GM21737 (cell line): ENCODE measurements around the gene STAT4.
A peak's percentile ranks its signal among the peaks of the same experiment; 100 is the strongest.

Source experiments
- ATAC-seq: cut with Tn5 transposase; IDR thresholded peaks from one replicate; pipeline ENCODE4 v1.9.1; 2021; ENCODE audit warnings: mild to moderate bottlenecking, moderate library complexity; ENCODE audit not compliant: unreplicated experiment

Gene STAT4

DNA sequence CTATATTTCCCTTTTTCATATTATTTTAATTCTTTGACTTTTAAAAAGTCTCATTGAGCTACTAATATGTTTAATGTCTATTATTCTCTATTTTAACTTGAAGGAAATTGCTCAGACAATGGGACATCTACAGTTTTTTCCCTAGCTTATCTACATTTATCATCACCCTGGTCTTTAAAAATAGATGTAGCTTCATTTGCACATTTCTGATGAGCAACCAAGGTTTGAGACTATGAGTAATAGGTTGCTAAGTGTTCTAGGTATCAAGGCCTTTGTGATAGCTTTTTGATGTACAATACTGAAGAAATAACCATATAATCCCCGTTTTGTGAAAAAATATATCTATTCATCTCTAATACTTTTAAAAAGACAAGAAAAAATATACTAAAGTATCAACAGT, 47.0 kb downstream of the STAT4 start:
- ATAC-seq = no peak

- no peak for ATAC-seq
Measured at GRCh38 chr2:191100216-191100615, 50.6 kb downstream of the STAT4 start.

GRCh38 chr2:191087311-191087710, 63.5 kb downstream of the STAT4 start:
- ATAC-seq = no peak

DNA sequence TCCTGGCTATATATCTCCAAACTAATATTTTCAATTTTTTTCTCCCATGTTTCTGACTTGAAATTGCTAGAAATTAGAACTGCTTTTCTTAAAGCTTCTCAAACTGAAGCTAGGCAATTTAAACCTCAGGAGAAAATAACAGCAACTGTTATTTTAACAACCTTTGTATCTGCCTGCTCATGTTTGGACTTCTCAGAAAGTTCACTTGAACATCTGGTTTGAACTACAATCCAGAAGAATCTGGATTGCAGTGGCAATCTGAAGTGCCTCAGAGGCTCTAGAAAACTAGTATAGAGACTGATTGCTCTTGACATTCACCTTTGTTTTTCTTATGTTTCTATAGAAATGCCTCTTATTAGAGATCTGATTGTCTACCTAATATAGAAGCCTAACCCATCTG, 64.1 kb downstream of the STAT4 start:
- no peak for ATAC-seq

DNA sequence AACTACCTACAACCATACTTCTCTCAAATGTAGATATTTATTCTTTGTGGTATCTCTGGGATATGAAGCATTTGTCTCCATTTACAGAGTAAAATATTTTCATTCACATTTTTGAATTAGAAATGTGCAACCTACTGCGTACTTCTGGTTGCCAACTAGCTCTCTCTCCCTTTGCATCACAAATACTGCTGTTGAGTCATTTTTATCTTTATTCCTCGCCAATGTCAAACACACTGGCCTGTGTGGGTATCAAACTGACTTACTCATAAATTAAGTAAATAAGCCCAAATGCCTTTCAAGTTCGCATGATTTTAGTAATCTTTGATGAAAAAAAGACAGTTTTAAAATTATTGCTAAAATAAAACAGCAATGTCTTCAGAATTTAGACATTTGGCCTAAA, 67.3 kb downstream of the STAT4 start:
- no peak for ATAC-seq

DNA sequence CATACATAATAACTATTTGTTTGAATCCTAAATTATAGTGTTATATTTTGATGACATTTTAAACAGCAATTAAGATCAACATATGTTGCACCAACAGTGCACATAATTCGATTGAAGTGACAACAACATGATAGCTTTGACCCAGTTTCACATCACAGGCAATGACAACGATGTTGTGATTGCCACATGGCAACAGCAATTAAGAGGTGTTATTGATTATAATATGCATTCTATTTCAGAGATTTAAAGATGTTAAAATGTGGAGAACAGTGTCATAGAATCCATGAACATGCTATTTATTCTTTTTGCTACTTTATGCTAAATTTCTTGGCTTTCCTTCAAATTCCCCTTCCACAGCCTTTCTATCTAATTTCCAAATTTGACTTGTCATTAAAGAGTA, 68.5 kb downstream of the STAT4 start:
- no peak for ATAC-seq

DNA sequence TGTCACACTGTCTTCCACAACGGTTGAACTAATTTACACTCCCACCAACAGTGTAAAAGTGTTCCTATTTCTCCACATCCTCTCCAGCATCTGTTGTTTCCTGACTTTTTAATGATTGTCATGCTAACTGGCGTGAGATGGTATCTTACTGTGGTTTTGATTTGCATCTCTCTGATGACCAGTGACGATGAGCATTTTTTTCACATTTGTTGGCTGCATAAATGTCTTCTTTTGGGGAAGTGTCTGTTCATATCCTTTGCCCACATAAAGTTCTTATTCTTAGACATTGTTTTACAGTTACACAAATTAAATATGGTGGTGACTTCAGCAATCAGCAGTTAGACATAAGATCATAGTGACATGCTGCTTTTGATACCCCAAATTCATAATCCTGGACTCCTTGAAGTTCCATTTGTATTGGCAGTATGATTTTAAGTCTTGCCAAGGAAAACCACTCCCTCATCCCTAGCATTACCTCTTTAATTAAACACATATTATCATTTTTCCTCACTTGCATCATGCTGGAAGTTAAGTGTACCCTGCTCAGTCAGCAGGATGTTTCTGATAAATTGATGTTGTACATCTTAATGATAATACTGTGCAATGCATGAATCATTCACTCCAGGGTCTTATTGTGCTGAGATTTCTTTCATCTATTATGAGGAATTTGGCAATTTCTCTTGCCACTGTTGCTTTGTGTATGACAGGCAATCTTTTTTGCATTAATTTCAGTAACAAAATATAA, 69.2 kb downstream of the STAT4 start:
- no peak for ATAC-seq

DNA sequence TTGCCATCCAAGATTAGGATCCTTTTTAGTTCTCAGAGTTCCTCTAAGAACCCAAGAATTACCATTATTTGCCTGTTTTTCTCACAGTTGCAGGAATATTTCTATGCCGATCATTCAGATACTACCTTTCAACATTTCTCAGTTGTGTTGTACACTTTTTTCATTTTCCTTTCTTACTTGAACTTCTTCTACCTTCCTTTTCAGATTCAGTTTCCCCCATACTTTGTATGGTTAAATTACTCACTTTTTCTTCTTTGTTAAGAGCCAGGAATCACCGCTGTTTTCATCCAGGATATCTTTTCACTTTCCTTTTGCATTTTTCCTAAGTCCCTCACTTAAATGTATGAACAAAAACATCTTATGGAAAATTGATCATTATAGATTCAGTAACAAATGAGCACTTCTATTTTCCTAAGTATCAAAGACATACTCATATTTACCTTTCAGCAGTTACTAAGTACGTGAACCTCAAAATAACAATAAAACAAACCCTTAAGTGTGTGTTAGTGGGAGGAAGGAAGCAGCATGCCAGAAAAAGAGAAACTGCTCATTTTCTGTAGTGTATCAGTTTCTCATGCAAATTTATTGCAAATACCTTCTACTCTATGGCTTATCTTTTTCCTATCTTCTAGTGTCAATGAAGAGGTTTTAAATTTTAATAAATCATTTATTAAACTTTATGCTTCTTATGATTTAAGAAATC, 72.5 kb downstream of the STAT4 start:
- no peak for ATAC-seq

DNA sequence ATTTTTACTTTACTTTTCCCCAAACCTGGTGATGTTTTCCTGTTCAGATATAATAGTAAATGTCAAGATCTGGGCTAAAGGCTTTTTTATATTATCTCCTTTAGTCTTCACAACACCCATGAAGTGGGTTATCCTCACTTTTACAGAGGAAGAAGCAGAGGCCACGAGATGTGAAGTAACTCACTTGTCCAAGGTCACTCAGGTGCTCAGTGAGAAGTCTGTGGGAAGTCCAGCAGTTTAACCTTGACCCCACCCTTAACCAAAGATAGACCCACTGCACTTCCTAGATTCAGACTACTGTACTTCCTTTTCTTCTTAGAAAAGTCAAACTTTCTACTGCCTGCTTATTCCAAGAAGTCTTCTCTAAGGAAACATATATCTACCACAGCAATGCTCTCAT, 80.5 kb downstream of the STAT4 start:
- ATAC-seq = no peak

DNA sequence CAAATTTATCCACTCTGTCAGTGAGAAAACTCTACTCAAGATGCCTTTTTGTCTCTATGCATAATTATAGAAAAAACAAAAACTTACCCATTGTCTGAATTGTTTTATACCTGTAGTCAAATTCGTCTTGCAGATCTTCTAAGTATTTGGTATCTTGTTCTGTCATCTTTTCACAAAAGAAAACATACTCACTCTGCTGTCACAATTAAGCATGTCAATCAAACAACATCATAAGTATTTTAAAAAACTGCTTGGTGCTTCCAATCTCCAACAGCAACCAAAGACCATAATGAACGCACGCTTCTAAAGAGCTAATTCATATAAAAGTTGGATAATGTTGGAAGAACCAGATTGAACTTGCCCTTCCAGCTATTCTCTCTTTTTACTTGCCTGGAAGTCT, 81.2 kb downstream of the STAT4 start:
- no peak for ATAC-seq

DNA sequence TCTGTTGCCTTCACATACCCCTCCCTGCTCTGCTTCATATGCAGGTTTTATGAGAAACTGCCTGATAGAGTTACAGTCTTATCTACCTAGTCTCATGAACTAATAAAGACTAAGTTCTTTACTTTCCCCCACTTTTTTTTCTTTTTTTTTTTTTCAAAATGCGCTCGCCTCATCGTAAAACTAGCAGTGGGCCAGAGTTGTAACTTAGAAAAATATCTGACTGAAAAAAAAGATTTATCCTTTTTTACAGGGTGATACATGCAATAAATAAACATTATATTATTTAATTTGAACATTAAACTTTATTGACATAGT, 83.9 kb downstream of the STAT4 start:
- no peak for ATAC-seq

DNA sequence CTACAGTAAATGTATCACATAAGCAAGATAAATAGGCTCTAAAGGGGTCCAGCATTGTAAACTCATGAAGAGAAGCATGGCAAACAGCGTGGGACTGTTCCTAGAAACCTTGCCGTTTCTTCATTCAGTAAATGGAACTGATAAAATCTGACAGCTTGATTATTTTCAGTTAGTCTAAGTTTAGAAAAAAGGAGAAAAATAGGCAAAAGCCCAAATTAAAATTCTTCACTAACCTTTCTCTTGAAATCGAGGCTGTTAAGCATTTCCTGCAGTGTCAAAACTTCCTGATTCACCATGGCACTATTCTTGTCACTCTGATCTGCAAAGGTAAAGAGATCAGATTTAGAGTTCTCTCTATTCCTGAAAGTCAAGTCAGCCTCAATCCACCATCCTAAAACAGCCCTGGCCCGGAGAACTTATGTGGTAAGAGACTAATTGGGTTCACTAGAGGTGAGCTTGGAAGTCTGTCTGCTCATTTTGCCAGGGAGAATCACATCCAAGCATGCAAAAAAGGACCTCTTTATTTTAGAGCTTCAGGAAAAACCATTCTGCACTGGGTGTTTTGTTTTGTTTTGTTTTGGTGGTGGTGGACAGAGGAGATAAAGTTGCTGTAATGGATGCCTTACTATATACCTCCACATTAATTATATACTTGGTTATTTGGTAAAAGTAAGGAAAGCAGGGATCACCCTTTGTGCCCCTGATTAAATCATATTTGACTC, 84.4 kb downstream of the STAT4 start:
- ATAC-seq = no peak

DNA sequence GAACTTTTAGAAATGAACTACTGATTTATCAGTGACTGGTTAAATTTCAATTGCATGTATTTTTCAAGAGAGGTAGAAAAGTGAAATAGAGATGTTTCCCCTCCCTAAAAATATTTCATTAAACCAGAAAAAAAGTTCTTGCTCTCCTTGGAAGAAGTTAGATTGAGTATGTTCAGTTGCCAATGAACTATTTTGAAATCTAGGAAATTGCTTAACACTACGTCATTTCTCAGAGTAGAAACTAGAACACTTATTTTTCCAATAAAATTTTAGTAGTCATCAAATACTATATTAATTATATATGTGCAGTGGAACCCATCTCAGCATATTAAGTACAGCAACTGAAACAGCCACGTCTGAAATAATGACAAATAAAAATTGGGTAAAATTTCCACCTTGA, 85.0 kb downstream of the STAT4 start:
- no peak for ATAC-seq

DNA sequence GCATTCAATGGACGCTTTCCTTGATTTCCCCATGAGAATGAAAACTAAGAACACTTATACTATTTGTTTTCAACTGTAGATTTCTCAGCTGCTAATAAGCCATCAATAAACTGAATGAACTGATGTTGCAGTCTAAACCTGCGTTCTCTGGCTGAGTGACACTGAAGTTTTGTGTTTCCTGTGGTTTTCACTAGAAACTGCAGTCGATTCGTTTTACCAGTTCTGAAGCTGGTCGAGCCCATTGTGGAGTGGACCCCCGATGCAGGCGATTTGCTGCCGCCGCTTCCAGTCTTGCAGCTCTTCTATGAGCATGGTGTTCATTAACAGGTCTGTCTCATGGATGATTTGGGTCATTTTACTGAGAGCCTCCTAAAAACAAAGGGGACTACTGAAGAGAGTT, 86.2 kb downstream of the STAT4 start:
- no peak for ATAC-seq

DNA sequence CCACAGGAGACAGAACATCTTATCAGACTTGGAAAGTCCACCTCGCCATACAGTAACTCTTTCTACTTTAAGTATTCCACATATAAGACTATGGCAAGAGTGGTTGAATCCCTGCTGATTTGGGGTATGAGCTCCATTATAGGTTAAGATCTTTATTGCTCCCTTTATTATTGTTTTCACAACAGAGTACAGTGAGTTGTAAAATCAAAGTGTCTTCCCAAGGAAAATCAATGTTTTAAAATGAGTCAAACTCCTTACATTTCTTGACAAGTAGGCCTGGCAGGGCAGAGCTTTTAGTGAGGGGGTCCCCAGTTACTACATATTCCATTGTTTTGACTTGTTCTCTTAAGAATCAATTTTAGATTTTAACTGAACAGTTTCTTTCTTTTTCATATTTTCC, 87.2 kb downstream of the STAT4 start:
- ATAC-seq = no peak

- ATAC-seq = no peak
Measured at GRCh38 chr2:191061381-191061980, 89.3 kb downstream of the STAT4 start.

GRCh38 chr2:191059308-191059707, 91.5 kb downstream of the STAT4 start:
- ATAC-seq = no peak

GRCh38 chr2:191056228-191056627, 94.6 kb downstream of the STAT4 start:
- ATAC-seq = no peak

- ATAC-seq = no peak
Measured at GRCh38 chr2:191053256-191053655, 97.5 kb downstream of the STAT4 start.

- ATAC-seq = peak; percentile 60
Measured at GRCh38 chr2:191051825-191052778, 98.7 kb downstream of the STAT4 start.

GRCh38 chr2:191051177-191051576, 99.6 kb downstream of the STAT4 start:
- no peak for ATAC-seq
